ENCODE results near the gene TUT1.

DNA sequence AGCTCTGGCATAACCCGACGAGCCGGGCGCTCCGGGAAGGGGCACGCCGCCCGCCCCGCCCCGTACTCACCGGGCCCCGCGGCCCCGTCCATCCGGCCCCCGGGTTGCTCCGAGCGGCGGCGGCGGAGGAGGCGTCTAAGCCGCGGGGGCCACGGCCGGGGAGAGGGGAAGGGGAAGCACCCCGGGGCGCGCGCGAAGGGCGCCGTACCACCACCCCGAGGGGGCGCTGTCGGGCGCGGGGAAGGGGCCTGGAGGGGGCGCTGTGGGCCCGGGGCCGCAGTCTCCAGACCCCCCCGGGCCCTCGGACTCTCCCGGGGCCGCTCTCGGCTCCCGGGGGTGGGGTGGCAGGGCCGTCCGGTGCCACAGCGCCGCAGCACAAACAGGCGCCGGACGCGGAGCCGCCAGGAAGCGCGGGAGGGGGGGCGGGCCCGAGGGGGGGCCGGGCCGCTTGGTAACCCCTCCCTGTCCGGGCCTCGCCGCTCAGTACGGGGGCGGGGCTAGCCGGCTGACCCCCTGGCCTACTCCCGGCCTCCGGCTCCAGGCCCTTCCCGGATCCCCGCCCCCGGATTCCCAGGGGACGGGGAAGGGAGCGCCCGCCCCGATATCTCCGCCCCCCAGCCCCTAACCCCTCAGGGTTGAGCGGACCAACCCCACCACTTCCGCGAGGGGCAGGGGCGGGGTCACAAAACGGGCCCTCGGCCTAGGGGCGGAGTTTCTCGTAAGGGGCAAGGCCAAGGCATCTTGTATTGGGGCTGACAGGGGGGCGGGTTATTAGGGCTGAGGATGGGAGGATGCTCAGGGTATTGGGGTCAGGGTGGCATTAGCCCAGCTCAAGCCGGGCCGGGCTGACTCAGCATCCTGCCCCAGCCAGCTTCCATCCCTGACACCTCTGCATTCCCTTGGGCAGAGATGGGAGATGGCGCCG, 21.3 kb upstream of the TUT1 start, which contains the start of the genes EML3 and ROM1:
- TF ChIP-seq, protein P1, sequence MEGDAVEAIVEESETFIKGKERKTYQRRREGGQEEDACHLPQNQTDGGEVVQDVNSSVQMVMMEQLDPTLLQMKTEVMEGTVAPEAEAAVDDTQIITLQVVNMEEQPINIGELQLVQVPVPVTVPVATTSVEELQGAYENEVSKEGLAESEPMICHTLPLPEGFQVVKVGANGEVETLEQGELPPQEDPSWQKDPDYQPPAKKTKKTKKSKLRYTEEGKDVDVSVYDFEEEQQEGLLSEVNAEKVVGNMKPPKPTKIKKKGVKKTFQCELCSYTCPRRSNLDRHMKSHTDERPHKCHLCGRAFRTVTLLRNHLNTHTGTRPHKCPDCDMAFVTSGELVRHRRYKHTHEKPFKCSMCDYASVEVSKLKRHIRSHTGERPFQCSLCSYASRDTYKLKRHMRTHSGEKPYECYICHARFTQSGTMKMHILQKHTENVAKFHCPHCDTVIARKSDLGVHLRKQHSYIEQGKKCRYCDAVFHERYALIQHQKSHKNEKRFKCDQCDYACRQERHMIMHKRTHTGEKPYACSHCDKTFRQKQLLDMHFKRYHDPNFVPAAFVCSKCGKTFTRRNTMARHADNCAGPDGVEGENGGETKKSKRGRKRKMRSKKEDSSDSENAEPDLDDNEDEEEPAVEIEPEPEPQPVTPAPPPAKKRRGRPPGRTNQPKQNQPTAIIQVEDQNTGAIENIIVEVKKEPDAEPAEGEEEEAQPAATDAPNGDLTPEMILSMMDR (IDR thresholded peaks at IDR 0.05) = peak; percentile 71 to 99 (median 86)
- TF ChIP-seq POLR2A (IDR thresholded peaks at IDR 0.05) = peak in 1 of 2 donors; percentile 32
